Common myeloid progenitor, CD34-positive (primary cell): Measurements from ENCODE around the gene B3GAT3.

Experiments used
- CTCF ChIA-PET: fragments of 350-600 bp; sonication (Branson Sonifier 250); formaldehyde crosslinking; loops from one replicate; lab custom pipeline; 2021; ENCODE audit warnings: antibody characterized with exemption; lab: Charles Lee
- POLR2A ChIA-PET: fragments of 350-600 bp; sonication (Branson Sonifier 250); formaldehyde crosslinking; loops from one replicate; lab custom pipeline; 2021; ENCODE audit warnings: antibody characterized with exemption; lab: Charles Lee
- DNase-seq, 3 donors: peaks; one replicate each; pipeline versions ENCODE4 v3.0.0 to v3.0.0-alpha.2; 2013
- H3K27ac ChIP-seq, 2 experiments: 1 replicate in 1 of 2; 2 replicates in 1 of 2; pipeline ENCODE4 v1.7.0; 2013; ENCODE audit warnings: inconsistent platforms in 2 of 2, low read length in 2 of 2, mild to moderate bottlenecking in 2 of 2, low read depth in 1 of 2, moderate library complexity in 1 of 2; ENCODE audit not compliant: severe bottlenecking in 2 of 2, insufficient read depth in 1 of 2, poor library complexity in 1 of 2
- H3K27me3 ChIP-seq, 5 experiments: replicated peaks in 2 of 5; 1 replicate in 3 of 5; 2 replicates in 2 of 5; pipeline versions ENCODE4 v1.6.1 to v1.7.0; 2013; ENCODE audit warnings: low read length in 4 of 5, mild to moderate bottlenecking in 2 of 5, moderate library complexity in 2 of 5, inconsistent platforms in 1 of 5; ENCODE audit not compliant: insufficient read depth in 5 of 5, control insufficient read depth in 4 of 5
- H3K36me3 ChIP-seq, 4 experiments: 1 replicate in 2 of 4; 2 replicates in 2 of 4; pipeline versions ENCODE4 v1.6.1 to v1.7.0; 2013; ENCODE audit warnings: low read length in 3 of 4, control low read depth in 1 of 4, mild to moderate bottlenecking in 1 of 4; ENCODE audit not compliant: control insufficient read depth in 4 of 4, insufficient read depth in 4 of 4
- H3K4me1 ChIP-seq, 4 experiments: 1 replicate in 3 of 4; 2 replicates in 1 of 4; pipeline versions ENCODE4 v1.6.1 to v1.7.1; 2013; ENCODE audit warnings: low read length in 3 of 4, mild to moderate bottlenecking in 3 of 4, control low read depth in 1 of 4, inconsistent platforms in 1 of 4, moderate library complexity in 1 of 4; ENCODE audit not compliant: control insufficient read depth in 4 of 4, insufficient read depth in 4 of 4; ENCODE audit errors: control extremely low read depth in 1 of 4
- H3K4me3 ChIP-seq, 7 experiments: 1 replicate in 4 of 7; 2 replicates in 3 of 7; pipeline versions ENCODE4 v1.5.1 to v1.7.0; 2013; ENCODE audit warnings: mild to moderate bottlenecking in 7 of 7, low read length in 6 of 7, moderate library complexity in 6 of 7, inconsistent platforms in 2 of 7, low read depth in 2 of 7, control low read depth in 1 of 7; ENCODE audit not compliant: insufficient read depth in 4 of 7, control insufficient read depth in 1 of 7; ENCODE audit errors: extremely low read depth in 1 of 7
- H3K9me3 ChIP-seq, 5 experiments: 1 replicate in 4 of 5; 2 replicates in 1 of 5; pipeline versions ENCODE4 v1.6.1 to v1.7.1; 2013; ENCODE audit warnings: low read length in 4 of 5, mild to moderate bottlenecking in 2 of 5, inconsistent platforms in 1 of 5, low read depth in 1 of 5, moderate library complexity in 1 of 5; ENCODE audit not compliant: control insufficient read depth in 4 of 5, insufficient read depth in 2 of 5; ENCODE audit errors: control extremely low read depth in 1 of 5
- WGBS: methylation state at CpG from one replicate; pipeline ENCODE4 v1.1.5; 2013; ENCODE audit not compliant: insufficient coverage; 5-methylcytosine and 5-hydroxymethylcytosine counted together

Gene B3GAT3

GRCh38 chr11:62607714-62608113 is 14.1 kb downstream of the B3GAT3 start:
- Histone ChIP-seq H3K27me3 (no peaks in the 10 kb centered on the region), H3K9me3 (no peaks in the 10 kb centered on the region), H3K36me3 (peaks cover 4 to 67% (median 44%) of the 10 kb centered on the region in 4 experiments), H3K27ac (no peak overlapping the region), H3K4me3 (no peak overlapping the region), H3K4me1 (peaks cover 0 to 50% (median 32%) of the 10 kb centered on the region in 4 experiments)
- ChIA-PET POLR2A (no interaction called here), CTCF (interaction anchor here (0.9 to 5.2 kb wide), 3 partner anchors 11 to 37 kb away, joined by 3 to 62 read pairs (median 4); partner anchors contain the start of gene TUT1)
- WGBS = 84% methylated on average over 4 of the region's 4 CpGs
- no peak for DNase-seq

GRCh38 chr11:62605902-62606301 is 15.9 kb downstream of the B3GAT3 start:
- CTCF ChIA-PET = interaction anchor here (0.9 to 4.1 kb wide), 3 partner anchors 14 to 35 kb away, joined by 3 to 21 read pairs (median 4); partner anchors contain the start of gene TUT1
- H3K9me3 ChIP-seq = no peaks in the 10 kb centered on the region
- no peak overlapping the region for H3K27ac ChIP-seq
- POLR2A ChIA-PET = no interaction called here
- no peaks in the 10 kb centered on the region for H3K27me3 ChIP-seq
- no peak for DNase-seq
- 97% methylated on average over 13 of the region's 15 CpGs for WGBS
- H3K4me3 ChIP-seq = no peak overlapping the region
- peaks cover 4 to 70% (median 45%) of the 10 kb centered on the region in 4 experiments for H3K36me3 ChIP-seq
- H3K4me1 ChIP-seq = peaks cover 0 to 44% (median 27%) of the 10 kb centered on the region in 4 experiments

GRCh38 chr11:62605467-62605866 is 16.3 kb downstream of the B3GAT3 start:
- no peak overlapping the region for H3K27ac ChIP-seq
- no peaks in the 10 kb centered on the region for H3K9me3 ChIP-seq
- H3K36me3 ChIP-seq = peaks cover 4 to 66% (median 45%) of the 10 kb centered on the region in 4 experiments
- CTCF ChIA-PET = interaction anchor here (0.6 to 4.1 kb wide), 5 partner anchors 11 to 36 kb away, joined by 3 to 21 read pairs (median 4); partner anchors contain the start of gene TUT1
- H3K27me3 ChIP-seq = no peaks in the 10 kb centered on the region
- 100% methylated on average over 5 of the region's 6 CpGs for WGBS
- H3K4me1 ChIP-seq = peaks cover 2 to 43% (median 26%) of the 10 kb centered on the region in 4 experiments
- no peak for DNase-seq
- H3K4me3 ChIP-seq = no peak overlapping the region
- POLR2A ChIA-PET = interaction anchor here (0.5 kb wide), 1 partner anchor 74 kb away, joined by 3 read pairs; no protein-coding TSS in a partner anchor

GRCh38 chr11:62604460-62605120 is 17.2 kb downstream of the B3GAT3 start:
- no peaks in the 10 kb centered on the region for H3K27me3 ChIP-seq
- ChIA-PET POLR2A (no interaction called here), CTCF (interaction anchor here (1.1 to 4.1 kb wide), 4 partner anchors 10 to 180 kb away, joined by 3 to 21 read pairs (median 6); partner anchors contain the start of genes B3GAT3 and TUT1)
- 90% methylated on average over 5 of the region's 13 CpGs for WGBS
- DNase-seq = no peak
- H3K9me3 ChIP-seq = no peaks in the 10 kb centered on the region
- no peak overlapping the region for H3K4me3 ChIP-seq
- H3K27ac ChIP-seq = no peak overlapping the region
- H3K4me1 ChIP-seq = peaks cover 10 to 48% (median 33%) of the 10 kb centered on the region in 4 experiments
- H3K36me3 ChIP-seq = peaks cover 4 to 62% (median 42%) of the 10 kb centered on the region in 4 experiments

- no peak overlapping the region for H3K4me3 ChIP-seq
- peak in 2 of 3 donors; percentile 45 to 58 for DNase-seq
- no peaks in the 10 kb centered on the region for H3K27me3 ChIP-seq
- peaks cover 16 to 48% (median 39%) of the 10 kb centered on the region in 4 experiments for H3K4me1 ChIP-seq
- H3K27ac ChIP-seq = no peak overlapping the region
- H3K9me3 ChIP-seq = no peaks in the 10 kb centered on the region
- ChIA-PET POLR2A (interaction anchor here (3.1 kb wide), 1 partner anchor 9 kb away, joined by 10 read pairs; the partner anchor contains the start of genes EML3 and ROM1), CTCF (interaction anchor here (0.8 to 4.1 kb wide), 5 partner anchors 9 to 179 kb away, joined by 3 to 21 read pairs (median 5); partner anchors contain the start of genes B3GAT3 and TUT1)
- 81% methylated on average over 6 of the region's 8 CpGs for WGBS
- H3K36me3 ChIP-seq = peaks cover 4 to 58% (median 37%) of the 10 kb centered on the region in 4 experiments
Observed at GRCh38 chr11:62603776-62604299, 17.9 kb downstream of the B3GAT3 start.

GRCh38 chr11:62603072-62603408 is 18.7 kb downstream of the B3GAT3 start:
- no peak overlapping the region for H3K27ac ChIP-seq
- H3K9me3 ChIP-seq = no peaks in the 10 kb centered on the region
- ChIA-PET CTCF (interaction anchor here (0.8 to 4.1 kb wide), 5 partner anchors 8 to 178 kb away, joined by 3 to 21 read pairs (median 7); partner anchors contain the start of genes EML3, ROM1 and TUT1), POLR2A (interaction anchor here (3.1 to 3.3 kb wide), 2 partner anchors 10 to 11 kb away, joined by 10 to 30 read pairs; partner anchors contain the start of genes EML3, ROM1 and TUT1)
- peaks cover 18 to 48% (median 39%) of the 10 kb centered on the region in 4 experiments for H3K4me1 ChIP-seq
- DNase-seq = no peak
- H3K27me3 ChIP-seq = no peaks in the 10 kb centered on the region
- WGBS = 98% methylated on average over 13 of the region's 13 CpGs
- H3K4me3 ChIP-seq = peak overlapping the region in 1 of 7 experiments; percentile 94
- peaks cover 3 to 58% (median 37%) of the 10 kb centered on the region in 4 experiments for H3K36me3 ChIP-seq
